Measurements from ENCODE around the gene MIX23.

MIX23 gene

DNA sequence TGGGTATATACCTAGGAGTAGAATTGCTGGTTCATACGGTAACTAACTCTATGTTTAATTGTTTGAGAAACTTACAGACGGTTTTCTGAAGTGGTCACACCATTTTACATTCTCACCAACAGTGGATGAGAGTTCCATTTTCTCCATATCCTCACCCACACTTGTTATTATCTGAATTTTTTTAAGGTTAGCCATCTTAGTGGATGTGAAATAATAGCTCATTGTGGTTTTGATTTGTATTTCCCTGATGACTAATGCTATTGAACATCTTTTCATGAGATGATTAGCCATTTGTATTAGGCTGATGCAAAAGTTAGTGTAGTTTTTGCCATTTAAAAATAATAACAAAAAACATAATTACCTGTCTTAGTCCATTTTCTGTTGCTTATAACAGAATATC is 39.4 kb downstream of the MIX23 start:
- FAIRE-seq: no peak

DNA sequence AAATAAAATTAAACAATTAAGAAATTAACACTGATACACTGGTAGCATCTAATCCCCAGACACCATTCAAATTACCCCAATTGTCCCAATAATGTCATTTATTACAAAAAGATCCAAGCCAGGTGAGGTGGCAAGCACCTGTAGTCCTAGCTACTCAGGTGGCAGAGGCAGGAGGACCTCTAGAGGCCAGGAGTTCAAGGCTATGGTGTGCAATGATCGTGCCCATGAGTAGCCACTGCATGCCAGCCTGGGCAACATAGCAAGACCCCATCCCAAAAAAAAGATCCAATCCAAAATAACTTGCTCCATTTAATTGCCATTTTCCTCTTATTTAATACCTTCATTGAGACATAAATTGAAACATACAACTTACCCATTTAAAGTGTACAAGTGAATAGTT is 40.2 kb downstream of the MIX23 start:
- FAIRE-seq: no peak

DNA sequence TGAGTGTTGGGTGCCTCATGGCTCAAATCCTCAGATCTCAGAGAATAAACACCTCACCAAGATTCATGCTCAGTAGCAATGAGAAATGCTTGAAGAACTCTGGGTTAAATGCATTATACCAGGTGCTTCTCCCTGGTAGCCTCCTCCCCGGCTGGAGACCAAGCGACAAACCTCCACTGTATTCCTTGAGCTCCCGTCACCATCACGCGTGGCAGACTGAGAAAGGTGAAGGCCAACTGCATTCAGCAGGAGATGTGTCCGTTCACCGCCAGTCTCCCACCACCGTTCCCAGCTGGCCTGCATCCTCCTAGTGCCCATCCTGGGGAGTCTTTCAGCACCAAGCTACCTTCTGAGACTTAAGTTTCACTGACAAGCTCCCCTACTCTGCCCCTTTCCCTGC is 50.5 kb downstream of the MIX23 start:
- no peak for FAIRE-seq

DNA sequence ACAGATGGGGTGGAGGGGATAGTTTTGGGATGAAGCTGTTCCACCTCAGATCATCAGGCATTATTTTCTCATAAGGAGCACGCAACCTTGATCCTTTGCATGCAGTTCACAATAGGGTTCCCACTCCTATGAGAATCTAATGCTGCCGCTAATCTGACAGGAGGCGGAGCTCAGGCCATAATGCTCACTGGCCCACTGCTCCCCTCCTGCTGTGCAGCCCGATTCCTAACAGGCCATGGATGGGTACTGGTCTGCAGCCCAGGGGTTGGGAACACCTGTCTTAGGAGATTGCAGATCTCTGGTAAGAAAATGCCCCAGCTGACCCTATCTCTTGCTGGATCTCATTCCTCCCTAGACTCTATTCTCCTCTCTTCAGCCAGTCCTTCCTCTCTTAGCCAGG is 51.1 kb downstream of the MIX23 start:
- FAIRE-seq: no peak

DNA sequence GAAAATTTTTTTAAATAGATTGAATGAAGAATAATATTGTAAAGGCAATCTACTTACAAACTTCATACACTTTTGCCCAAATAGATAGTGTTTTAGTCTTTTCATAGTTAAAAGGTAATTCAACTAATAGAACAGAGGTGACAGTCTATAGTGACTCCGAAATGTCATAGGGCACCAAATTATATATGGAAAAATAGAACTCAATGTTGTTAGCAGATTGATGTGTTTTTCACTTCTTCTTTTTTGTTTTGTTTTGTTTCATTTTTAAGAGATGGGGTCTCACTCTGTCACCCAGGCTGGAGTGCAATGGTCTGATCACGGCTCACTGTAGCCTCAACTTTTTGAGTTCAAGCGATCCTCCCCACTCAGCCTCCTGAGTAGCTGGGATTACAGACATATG is 57.3 kb downstream of the MIX23 start:
- no peak for FAIRE-seq

DNA sequence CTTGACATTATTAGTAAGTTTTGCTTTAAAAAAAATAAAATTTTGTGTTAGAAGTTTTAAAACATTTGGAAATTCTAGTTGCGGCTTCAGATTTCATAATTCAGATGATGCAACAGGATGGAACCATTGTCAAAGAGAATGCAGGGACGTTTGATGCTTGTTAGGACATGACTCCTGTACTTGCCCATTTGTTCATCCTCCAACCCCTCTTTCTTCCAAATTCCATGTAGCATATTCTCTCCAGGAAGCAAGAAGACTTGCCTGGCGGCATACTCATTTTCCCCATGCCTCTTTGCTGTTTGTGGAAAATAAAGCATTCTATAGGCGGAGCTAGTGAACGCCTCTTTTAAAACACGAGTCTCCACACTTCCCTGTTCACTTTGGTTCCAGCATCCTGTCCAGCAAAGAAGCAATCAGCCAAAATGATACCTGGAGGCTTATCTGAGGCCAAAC is 58.1 kb downstream of the MIX23 start, which contains the start of gene CSTA:
Gene CSTA, plus strand, starts transcription at position 378 of the 453 bp plus-strand sequence. Its CDS starts 45 bp downstream, at position 423.
- no peak for FAIRE-seq

DNA sequence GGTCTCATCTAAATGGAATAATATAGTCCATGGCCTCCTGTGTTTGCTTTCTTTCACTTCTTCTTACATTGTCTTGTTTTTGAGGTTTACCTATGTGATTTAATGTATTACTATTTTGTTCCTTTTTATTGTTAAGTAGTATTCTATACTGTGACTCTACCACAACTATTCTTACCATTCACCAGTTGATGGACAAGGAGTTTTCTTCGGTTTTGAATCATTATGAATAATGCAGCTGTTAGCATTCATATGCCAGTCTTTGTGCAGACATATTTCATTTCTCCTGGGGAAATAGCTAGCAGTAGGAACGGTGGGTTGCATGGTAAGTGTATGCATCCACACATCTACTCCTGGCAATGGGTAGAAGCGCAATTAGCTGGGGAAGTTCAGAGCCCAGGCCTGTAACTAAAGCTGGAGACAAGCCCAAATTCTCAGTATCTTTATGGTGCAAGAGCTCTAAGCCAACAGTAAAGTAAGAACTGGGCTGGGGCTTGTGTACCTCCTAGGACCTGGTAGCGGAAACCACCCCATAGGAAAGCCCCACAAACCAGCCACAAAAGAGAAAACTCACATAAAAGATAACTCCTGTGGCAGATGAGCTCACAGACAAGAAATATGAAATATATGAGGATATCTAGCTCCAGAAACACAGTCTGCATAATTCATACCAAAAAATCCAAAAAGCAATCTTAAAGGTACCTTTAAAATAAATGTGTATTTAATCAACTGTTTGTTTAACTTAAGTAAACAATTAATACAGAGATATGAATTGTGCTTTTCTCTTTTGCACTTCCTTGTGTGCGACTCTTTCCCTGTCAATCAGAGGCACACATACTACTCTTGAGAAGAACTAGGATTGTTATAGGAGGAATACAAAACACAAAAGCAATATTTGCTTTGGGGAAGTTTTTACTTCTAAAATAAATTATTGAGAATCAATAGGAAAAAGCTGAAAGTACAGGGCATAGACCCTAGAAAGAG is 60.6 kb downstream of the MIX23 start:
- FAIRE-seq: no peak

DNA sequence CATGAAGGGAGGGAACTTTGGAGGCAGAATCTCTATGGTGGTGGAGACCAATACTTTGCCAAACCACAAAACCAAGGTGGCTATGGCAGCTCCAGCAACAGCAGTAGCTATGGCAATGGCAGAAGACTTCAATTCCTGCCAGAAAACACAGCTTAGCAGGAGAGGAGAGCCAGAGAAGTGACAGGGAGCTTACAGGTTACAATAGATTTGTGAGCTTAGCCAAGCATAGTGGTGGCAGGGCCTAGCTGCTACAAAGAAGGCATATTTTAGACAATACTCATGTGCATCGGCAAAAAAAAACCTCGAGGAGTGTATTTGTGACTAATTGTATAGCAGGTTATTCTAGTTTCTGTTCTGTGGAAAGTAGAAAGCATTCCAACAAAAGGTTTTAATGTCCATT is 64.4 kb downstream of the MIX23 start:
- no peak for FAIRE-seq

DNA sequence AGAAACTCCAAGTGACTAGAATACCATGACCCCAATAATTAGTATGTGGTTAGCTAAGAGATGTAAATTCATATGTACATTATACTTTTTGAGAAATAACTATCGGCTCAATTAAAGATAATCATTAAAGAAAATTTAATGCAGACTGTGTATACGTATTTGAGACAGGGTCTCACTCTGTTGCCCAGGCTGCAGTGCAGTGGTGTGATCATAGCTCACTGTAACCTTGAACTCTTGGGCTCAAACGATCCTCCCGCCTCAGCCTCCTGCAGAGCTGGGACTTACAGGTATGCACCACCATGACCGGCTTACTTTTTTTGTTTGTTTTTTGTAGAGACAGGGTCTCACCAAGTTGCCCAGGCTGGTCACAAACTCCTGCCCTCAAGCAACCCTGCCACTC is 66.7 kb downstream of the MIX23 start:
- FAIRE-seq: no peak

DNA sequence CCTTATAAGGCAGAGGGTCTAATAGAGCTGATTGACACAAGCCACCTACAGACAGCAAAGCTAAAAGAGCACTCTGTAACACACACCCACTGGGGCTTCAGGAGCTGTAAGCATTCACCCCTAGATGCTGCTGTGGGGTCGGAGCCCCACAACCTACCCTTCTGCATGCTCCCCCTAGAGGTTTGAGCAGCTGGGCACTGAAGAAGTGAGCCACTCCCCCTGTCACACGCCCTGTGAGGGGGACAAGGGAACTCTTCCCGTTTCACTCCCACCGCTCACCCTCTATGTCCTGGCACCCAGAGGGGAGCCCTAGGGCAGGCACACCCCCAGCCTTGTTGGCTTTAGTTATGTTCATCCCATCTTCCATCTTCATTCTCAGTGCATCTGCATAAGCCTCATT is 67.4 kb downstream of the MIX23 start:
- FAIRE-seq: no peak

DNA sequence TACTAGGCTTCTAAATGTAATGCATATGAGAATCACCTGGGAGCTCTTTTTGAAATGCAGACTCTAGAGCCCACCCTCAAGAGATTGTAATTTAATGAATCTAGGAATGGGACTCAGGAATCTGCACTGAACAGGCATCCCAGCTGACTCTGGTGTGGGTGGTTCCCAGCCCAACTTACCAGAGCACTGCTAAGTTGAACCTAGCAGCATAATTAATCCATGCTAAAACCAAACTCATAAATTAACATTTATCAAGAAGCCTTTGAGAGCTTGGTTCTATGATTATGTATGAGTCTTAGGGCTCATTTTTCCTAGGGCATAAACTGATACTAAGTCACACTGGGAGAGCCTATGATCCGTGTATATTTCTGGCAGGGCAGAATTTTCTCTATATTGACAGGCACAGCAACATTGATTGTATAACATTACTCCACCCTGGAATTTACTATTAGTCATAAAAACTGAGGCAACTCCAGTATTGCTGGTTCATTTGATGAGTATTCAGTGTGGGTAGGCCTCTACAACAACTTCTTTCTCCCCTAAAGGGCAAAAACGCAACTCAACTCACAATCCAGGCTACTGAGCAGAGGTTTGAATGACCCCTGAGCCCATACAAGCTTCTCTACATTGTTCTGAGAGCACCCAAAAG is 68.7 kb downstream of the MIX23 start:
- FAIRE-seq: no peak

DNA sequence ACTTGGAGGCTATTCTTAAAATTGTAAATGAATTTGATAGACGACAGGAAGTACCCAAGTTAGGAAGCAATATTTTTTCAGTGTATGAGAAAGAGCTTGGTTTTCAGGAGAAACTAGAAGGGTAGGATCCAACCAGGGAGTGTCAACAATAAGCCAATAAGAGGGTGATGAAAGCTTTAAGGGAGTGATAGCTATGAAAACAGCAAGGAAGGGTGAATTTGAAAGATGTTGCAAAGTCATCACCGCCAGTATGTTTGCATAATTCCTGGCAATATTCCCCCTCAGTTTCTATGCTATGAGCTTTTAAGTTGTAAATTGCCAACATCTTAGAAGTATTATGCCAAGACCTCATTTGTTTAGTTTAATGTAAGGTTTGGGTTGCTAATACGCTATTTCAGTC is 69.8 kb downstream of the MIX23 start:
- FAIRE-seq: no peak

DNA sequence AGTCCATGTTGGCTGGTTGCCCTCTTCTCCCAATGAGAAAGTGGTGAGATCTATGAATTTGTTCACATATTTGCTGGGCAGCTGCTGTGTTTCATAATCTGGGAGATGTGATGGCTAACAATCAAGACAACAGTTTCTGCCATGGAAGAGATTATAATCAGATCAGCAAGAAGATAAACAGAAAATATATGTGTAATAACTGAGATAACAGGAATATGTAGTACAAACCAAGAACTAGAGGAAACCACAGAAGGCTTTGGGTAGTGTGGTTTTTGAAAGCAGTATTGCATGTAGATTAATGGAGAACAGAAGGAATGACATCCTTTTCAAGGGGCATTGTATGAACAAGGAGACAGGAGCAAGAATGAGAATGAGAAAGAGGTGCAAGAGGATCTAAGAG is 70.2 kb downstream of the MIX23 start:
- FAIRE-seq: no peak

DNA sequence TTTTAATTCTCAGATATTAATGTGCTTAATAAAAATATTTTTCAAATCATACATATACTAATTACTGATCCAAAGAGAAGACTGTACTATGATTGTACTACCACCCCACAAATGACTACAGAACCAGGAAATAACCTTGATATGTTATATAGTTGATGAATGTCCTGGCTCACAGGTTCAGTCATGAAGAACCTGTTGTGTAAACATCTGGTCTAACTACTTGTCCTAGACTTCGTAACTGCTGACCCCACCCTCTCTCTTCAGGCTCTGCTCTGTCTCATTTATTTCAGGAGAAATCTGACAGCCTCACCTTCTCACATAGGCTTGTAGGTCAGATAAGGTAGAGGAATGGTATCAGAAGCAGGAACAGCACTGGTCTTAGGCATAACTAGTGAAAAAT is 72.7 kb downstream of the MIX23 start:
- no peak for FAIRE-seq
